A673 (cell line): ENCODE data around the gene ERVFRD-1.

Experiments used
- EZH2 ChIP-seq: fragments of 200-600 bp; sonication (generic); IDR thresholded peaks from 2 replicates; pipeline ENCODE4 v1.6.1; 2017; ENCODE audit warnings: borderline replicate concordance, low read depth, mild to moderate bottlenecking, mixed read lengths, antibody characterized with exemption, low read length; ENCODE audit not compliant: poor library complexity, severe bottlenecking
- TF ChIP-seq, protein P1 (sequence below): fragments of 300-800, 200-600 bp; sonication (generic); conservative IDR thresholded peaks from 2 replicates; pipeline ENCODE4 v1.5.1; 2017; ENCODE audit warnings: low read depth, mild to moderate bottlenecking, antibody characterized with exemption, low read length, moderate library complexity, mixed read lengths

DNA sequence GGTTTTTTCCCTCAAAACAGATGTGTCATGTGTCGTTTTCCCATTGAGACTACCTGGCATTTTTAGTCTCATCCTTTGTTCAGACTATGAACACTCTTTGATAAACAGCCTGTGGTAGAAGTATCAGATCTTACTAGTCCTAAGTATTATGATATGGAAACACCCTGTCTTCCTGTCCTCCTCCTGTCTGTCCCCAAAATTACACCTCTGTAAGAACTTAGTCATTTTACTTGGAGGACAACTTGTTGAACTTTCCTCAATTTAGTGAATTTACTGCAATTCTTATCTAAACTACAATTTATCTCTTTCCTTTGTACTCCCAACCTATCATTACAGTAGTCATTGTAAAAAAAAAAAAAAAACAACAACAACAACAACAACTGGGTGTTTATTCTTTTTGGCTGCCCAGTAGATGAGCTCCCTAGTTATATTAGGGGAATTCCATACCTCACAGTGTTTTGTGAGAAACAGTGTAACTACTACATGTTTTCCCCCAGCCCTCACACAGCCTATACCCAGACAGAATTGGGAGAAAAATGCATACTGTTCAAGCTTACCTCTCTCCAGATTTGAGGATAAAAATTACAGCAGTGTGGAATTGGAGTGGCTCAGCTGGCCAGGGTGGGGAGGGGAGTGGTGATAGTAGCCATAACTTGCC, 18.5 kb upstream of the ERVFRD-1 start:
- TF ChIP-seq, protein P1, sequence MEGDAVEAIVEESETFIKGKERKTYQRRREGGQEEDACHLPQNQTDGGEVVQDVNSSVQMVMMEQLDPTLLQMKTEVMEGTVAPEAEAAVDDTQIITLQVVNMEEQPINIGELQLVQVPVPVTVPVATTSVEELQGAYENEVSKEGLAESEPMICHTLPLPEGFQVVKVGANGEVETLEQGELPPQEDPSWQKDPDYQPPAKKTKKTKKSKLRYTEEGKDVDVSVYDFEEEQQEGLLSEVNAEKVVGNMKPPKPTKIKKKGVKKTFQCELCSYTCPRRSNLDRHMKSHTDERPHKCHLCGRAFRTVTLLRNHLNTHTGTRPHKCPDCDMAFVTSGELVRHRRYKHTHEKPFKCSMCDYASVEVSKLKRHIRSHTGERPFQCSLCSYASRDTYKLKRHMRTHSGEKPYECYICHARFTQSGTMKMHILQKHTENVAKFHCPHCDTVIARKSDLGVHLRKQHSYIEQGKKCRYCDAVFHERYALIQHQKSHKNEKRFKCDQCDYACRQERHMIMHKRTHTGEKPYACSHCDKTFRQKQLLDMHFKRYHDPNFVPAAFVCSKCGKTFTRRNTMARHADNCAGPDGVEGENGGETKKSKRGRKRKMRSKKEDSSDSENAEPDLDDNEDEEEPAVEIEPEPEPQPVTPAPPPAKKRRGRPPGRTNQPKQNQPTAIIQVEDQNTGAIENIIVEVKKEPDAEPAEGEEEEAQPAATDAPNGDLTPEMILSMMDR, result no peak
- TF ChIP-seq EZH2, result no peak
